K562 (cell line): ENCODE results near the gene COX4I2.

Experiments
- CEBPB ChIP-seq: fragments of 450-650 bp; IDR thresholded peaks from 2 replicates; pipeline ENCODE4 v1.6.1; 2016; ENCODE audit warnings: missing genetic modification characterization, missing compliant biosample characterization
- FOXA1 ChIP-seq: fragments of 450-650 bp; IDR thresholded peaks from 2 replicates; pipeline ENCODE4 v1.6.1; 2016; ENCODE audit warnings: mild to moderate bottlenecking, borderline replicate concordance
- FOXM1 ChIP-seq, 2 experiments: fragments of 450-650 bp in 1 of 2; sonication (generic) in 1 of 2; formaldehyde crosslinking in 1 of 2; IDR thresholded peaks; 2 replicates each; pipeline versions ENCODE4 v1.6.1 to v1.9.0; 2017 to 2022; ENCODE audit warnings: low read depth in 2 of 2, mild to moderate bottlenecking in 2 of 2, missing genetic modification reagents in 1 of 2, moderate library complexity in 1 of 2
- GATAD2A ChIP-seq: fragments of 450-650 bp; IDR thresholded peaks from 2 replicates; pipeline ENCODE4 v1.6.1; 2017
- MTA1 ChIP-seq: fragments of 450-650 bp; IDR thresholded peaks from 2 replicates; pipeline ENCODE4 v1.6.1; 2017; ENCODE audit warnings: borderline replicate concordance
- RBBP5 ChIP-seq: fragments of 200-600 bp; sonication (generic); IDR thresholded peaks from 2 replicates; pipeline ENCODE4 v1.6.1; 2012; ENCODE audit warnings: borderline replicate concordance, mild to moderate bottlenecking, low read length, control low read depth, inconsistent platforms; ENCODE audit not compliant: insufficient read depth, poor library complexity, severe bottlenecking
- RFX5 ChIP-seq: IDR thresholded peaks from 2 replicates; pipeline ENCODE4 v1.6.1; 2011; ENCODE audit warnings: low read depth, mild to moderate bottlenecking, improper control_type of control experiment, low read length
- TCF7 ChIP-seq: sonication (generic); IDR thresholded peaks from 2 replicates; pipeline ENCODE4 v1.6.1; 2016; ENCODE audit warnings: antibody characterized with exemption, borderline replicate concordance
- TEAD2 ChIP-seq: fragments of 450-650 bp; IDR thresholded peaks from 2 replicates; pipeline ENCODE4 v1.6.1; 2016; ENCODE audit warnings: missing genetic modification characterization, control low read depth, missing compliant biosample characterization
- TF ChIP-seq, protein P1 (sequence below): fragments of 450-650 bp; IDR thresholded peaks from 2 replicates; pipeline ENCODE4 v1.6.1; 2017; ENCODE audit warnings: antibody characterized with exemption
- TF ChIP-seq, protein P2 (sequence below), 2 experiments: fragments of 450-650 bp; conservative IDR thresholded peaks; 2 replicates each; pipeline ENCODE4 v1.6.1; 2017; ENCODE audit warnings: mild to moderate bottlenecking in 2 of 2, moderate library complexity in 2 of 2
- TF ChIP-seq, protein P3 (sequence below), 3 experiments: IDR thresholded peaks in 2 of 3; conservative IDR thresholded peaks in 1 of 3; 2 replicates each; pipeline ENCODE4 v1.5.1; 2011 to 2012; ENCODE audit warnings: low read length in 3 of 3, mild to moderate bottlenecking in 3 of 3, control low read depth in 2 of 3, improper control_type of control experiment in 1 of 3, inconsistent platforms in 1 of 3, low read depth in 1 of 3, mixed read lengths in 1 of 3, moderate library complexity in 1 of 3; ENCODE audit not compliant: insufficient read depth in 2 of 3
- TF ChIP-seq, protein P4 (sequence below): fragments of 250-450 bp; sonication (Bioruptor Pico); IDR thresholded peaks from 2 replicates; pipeline ENCODE4 v1.8.0; 2021; ENCODE audit warnings: moderate library complexity, mild to moderate bottlenecking, inconsistent platforms
- TF ChIP-seq, protein P5 (sequence below): fragments of 250-450 bp; sonication (Bioruptor Pico); IDR thresholded peaks from 2 replicates; pipeline ENCODE4 v1.4.0; 2020; ENCODE audit warnings: mild to moderate bottlenecking, moderate library complexity

DNA sequence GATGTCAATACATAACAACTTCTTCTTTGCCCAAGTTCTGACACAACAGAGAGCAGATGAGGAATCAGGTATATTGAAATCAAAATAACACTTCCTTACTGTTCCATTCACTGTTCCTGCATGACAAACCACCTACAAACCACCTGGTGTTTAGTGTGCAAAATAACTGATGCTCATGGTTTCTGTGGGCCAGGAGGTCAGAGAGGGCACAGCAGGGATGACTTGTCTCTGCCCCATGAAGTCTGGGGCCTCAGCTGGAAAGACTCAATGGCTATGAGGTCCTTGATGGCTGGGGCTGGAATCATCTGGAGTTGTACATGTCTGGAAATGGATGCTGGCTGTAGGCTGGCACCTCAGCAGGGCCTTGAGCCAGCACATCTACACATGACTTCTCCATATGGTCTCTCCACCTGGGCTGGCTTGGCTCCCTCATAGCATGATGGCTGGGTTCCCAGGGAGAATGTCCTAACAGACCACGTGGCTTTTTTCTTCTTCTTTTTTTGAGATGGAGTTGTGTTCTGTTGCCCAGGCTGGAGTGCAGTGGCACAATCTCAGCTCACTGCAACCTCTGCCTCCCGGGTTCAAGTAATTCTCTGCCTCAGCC lies 7.4 kb upstream of the COX4I2 start:
- TF ChIP-seq CEBPB (tag) (no peak), GATAD2A (no peak), FOXM1 (IDR thresholded peaks at IDR 0.05; ENCODE audit: low read depth) (no peak), FOXM1 (CRISPR knock-in tag; IDR thresholded peaks at IDR 0.05; ENCODE audit: low read depth) (no peak), RBBP5 (no peak), MTA1 (no peak), TCF7 (no peak), RFX5 (no peak), FOXA1 (no peak), TEAD2 (tag) (no peak)
- TF ChIP-seq, protein P1, sequence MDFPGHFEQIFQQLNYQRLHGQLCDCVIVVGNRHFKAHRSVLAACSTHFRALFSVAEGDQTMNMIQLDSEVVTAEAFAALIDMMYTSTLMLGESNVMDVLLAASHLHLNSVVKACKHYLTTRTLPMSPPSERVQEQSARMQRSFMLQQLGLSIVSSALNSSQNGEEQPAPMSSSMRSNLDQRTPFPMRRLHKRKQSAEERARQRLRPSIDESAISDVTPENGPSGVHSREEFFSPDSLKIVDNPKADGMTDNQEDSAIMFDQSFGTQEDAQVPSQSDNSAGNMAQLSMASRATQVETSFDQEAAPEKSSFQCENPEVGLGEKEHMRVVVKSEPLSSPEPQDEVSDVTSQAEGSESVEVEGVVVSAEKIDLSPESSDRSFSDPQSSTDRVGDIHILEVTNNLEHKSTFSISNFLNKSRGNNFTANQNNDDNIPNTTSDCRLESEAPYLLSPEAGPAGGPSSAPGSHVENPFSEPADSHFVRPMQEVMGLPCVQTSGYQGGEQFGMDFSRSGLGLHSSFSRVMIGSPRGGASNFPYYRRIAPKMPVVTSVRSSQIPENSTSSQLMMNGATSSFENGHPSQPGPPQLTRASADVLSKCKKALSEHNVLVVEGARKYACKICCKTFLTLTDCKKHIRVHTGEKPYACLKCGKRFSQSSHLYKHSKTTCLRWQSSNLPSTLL, result no peak
- TF ChIP-seq, protein P2, sequence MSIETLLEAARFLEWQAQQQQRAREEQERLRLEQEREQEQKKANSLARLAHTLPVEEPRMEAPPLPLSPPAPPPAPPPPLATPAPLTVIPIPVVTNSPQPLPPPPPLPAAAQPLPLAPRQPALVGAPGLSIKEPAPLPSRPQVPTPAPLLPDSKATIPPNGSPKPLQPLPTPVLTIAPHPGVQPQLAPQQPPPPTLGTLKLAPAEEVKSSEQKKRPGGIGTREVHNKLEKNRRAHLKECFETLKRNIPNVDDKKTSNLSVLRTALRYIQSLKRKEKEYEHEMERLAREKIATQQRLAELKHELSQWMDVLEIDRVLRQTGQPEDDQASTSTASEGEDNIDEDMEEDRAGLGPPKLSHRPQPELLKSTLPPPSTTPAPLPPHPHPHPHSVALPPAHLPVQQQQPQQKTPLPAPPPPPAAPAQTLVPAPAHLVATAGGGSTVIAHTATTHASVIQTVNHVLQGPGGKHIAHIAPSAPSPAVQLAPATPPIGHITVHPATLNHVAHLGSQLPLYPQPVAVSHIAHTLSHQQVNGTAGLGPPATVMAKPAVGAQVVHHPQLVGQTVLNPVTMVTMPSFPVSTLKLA (conservative IDR thresholded peaks at IDR 0.05), result no peak
- TF ChIP-seq, protein P3, sequence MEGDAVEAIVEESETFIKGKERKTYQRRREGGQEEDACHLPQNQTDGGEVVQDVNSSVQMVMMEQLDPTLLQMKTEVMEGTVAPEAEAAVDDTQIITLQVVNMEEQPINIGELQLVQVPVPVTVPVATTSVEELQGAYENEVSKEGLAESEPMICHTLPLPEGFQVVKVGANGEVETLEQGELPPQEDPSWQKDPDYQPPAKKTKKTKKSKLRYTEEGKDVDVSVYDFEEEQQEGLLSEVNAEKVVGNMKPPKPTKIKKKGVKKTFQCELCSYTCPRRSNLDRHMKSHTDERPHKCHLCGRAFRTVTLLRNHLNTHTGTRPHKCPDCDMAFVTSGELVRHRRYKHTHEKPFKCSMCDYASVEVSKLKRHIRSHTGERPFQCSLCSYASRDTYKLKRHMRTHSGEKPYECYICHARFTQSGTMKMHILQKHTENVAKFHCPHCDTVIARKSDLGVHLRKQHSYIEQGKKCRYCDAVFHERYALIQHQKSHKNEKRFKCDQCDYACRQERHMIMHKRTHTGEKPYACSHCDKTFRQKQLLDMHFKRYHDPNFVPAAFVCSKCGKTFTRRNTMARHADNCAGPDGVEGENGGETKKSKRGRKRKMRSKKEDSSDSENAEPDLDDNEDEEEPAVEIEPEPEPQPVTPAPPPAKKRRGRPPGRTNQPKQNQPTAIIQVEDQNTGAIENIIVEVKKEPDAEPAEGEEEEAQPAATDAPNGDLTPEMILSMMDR (IDR thresholded peaks at IDR 0.05 in 2 of 3, conservative IDR thresholded peaks at IDR 0.05 in 1 of 3; ENCODE audit: insufficient read depth in 2 of 3, low read depth in 1 of 3, low read length in 3 of 3), result no peak
- TF ChIP-seq, protein P4, sequence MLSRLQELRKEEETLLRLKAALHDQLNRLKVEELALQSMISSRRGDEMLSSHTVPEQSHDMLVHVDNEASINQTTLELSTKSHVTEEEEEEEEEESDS, result no peak
- TF ChIP-seq, protein P5, sequence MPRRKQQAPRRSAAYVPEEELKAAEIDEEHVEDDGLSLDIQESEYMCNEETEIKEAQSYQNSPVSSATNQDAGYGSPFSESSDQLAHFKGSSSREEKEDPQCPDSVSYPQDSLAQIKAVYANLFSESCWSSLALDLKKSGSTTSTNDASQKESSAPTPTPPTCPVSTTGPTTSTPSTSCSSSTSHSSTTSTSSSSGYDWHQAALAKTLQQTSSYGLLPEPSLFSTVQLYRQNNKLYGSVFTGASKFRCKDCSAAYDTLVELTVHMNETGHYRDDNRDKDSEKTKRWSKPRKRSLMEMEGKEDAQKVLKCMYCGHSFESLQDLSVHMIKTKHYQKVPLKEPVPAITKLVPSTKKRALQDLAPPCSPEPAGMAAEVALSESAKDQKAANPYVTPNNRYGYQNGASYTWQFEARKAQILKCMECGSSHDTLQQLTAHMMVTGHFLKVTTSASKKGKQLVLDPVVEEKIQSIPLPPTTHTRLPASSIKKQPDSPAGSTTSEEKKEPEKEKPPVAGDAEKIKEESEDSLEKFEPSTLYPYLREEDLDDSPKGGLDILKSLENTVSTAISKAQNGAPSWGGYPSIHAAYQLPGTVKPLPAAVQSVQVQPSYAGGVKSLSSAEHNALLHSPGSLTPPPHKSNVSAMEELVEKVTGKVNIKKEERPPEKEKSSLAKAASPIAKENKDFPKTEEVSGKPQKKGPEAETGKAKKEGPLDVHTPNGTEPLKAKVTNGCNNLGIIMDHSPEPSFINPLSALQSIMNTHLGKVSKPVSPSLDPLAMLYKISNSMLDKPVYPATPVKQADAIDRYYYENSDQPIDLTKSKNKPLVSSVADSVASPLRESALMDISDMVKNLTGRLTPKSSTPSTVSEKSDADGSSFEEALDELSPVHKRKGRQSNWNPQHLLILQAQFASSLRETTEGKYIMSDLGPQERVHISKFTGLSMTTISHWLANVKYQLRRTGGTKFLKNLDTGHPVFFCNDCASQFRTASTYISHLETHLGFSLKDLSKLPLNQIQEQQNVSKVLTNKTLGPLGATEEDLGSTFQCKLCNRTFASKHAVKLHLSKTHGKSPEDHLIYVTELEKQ (CRISPR knock-in tag), result no peak
